Lung (tissue), 12 donors: ENCODE data around the gene C2orf42. TPM values are rescaled to one million over a fixed set of nuclear protein-coding genes. Genes with fewer than 3 reads are reported as not detected.

ENCODE experiments used
- ATAC-seq: fragments of 200-7000 bp; cut with Tn5 transposase; one replicate; pipeline ENCODE4 v1.9.1; 2020; ENCODE audit warnings: moderate number of reproducible peaks; ENCODE audit not compliant: insufficient read depth, low FRiP score
- DNase-seq, 3 donors: peaks; one replicate each; pipeline ENCODE4 v3.0.0-alpha.2; 2013 to 2017
- H3K27ac ChIP-seq, 2 donors: one replicate each; pipeline ENCODE4 v1.5.1; 2013; ENCODE audit warnings: mild to moderate bottlenecking in 2 of 2, moderate library complexity in 2 of 2, control low read depth in 1 of 2, inconsistent platforms in 1 of 2, low read depth in 1 of 2, low read length in 1 of 2
- H3K27me3 ChIP-seq, 3 donors: one replicate each; pipeline ENCODE4 v1.5.1; 2013; ENCODE audit warnings: low read length in 2 of 3; ENCODE audit not compliant: control insufficient read depth in 3 of 3, insufficient read depth in 3 of 3
- H3K36me3 ChIP-seq, 4 donors: one replicate each; pipeline ENCODE4 v1.5.1; 2013; ENCODE audit warnings: low read length in 4 of 4, mild to moderate bottlenecking in 1 of 4, moderate library complexity in 1 of 4; ENCODE audit not compliant: control insufficient read depth in 4 of 4, insufficient read depth in 4 of 4
- H3K4me1 ChIP-seq, 5 donors: one replicate each; pipeline ENCODE4 v1.5.1; 2013; ENCODE audit warnings: low read length in 5 of 5, mild to moderate bottlenecking in 2 of 5, moderate library complexity in 1 of 5; ENCODE audit not compliant: control insufficient read depth in 5 of 5, insufficient read depth in 5 of 5
- H3K4me3 ChIP-seq: one replicate; pipeline ENCODE4 v1.5.1; 2013; ENCODE audit warnings: mild to moderate bottlenecking, control low read depth, moderate library complexity
- H3K9ac ChIP-seq, 2 donors: one replicate each; pipeline ENCODE4 v1.5.1; 2013; ENCODE audit warnings: low read length in 2 of 2, control low read depth in 1 of 2; ENCODE audit not compliant: insufficient read depth in 1 of 2
- H3K9me3 ChIP-seq, 4 donors: one replicate each; pipeline ENCODE4 v1.5.1; 2013; ENCODE audit warnings: low read length in 3 of 4, mild to moderate bottlenecking in 1 of 4, moderate library complexity in 1 of 4; ENCODE audit not compliant: control insufficient read depth in 4 of 4, insufficient read depth in 3 of 4
- WGBS, 2 donors: extraction: QIAGEN DNeasy Blood & Tissue Kit; methylation state at CpG; one replicate each; pipeline ENCODE4 v1.1.7; 2013; 5-methylcytosine and 5-hydroxymethylcytosine counted together
- polyA plus RNA-seq, 2 donors: library from polyadenylated mRNA; stranded (reverse); fragments of 200-250 nt; gene quantifications; one replicate each; pipeline ENCODE4 v1.2.1, GENCODE V29; 2013
- total RNA-seq, 2 donors: library from RNA; depleted of rRNA in 1 of 2; stranded (reverse); fragments of >200 nt in 1 of 2; gene quantifications; one replicate each; pipeline ENCODE4 v1.2.1, GENCODE V29; 2014 to 2021
- TF ChIP-seq, protein P1 (sequence below): IDR thresholded peaks from 2 replicates; pipeline ENCODE4 v1.5.1; 2012; ENCODE audit warnings: mild to moderate bottlenecking; ENCODE audit errors: control extremely low read depth, extremely low read depth
- donor health status: control.
- donor health status: control.
- donor health status: Bipolar disorder and iron deficiency.
- donor health status: healthy.
- donor health status: DM: yes; HTN: yes; CAD: no.

The C2orf42 gene
- total and polyA plus RNA-seq, 4 donors, result 4.3 to 15.0 (median 9.3) TPM

DNA sequence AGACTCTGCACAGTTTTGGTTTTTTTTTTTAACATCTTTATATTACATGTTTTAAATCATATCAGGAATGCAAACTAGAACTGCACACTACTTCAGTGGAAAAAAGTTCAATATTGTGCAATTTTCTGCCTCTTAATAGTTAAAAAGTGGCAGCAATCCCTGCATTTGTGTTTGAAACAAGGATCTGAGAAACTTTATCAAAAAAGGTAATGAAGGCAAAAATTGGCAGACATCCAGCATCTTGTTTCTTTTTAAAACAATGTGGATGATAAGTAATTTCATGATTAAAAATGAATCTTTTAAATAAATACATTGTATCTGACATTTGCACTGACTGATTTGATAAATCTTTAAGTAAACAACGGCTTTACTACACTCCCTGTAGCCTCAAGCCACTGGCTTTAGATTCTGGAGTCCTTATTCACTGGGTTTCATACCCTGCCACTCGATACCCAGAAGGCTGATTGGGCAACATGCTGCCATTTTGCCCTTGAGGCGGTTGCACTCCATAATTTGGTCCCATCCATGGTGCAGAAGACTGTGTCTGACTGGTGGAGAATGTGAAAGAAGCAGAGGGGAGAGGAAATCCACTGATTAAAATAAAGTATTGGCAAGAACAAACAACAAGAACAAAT, 21.6 kb upstream of the C2orf42 start:
- no peak for ATAC-seq
- Histone ChIP-seq H3K27ac (no peak overlapping the region), H3K9me3 (no peaks in the 10 kb centered on the region), H3K9ac (no peak overlapping the region), H3K4me1 (no peaks in the 10 kb centered on the region), H3K4me3 (no peak overlapping the region), H3K36me3 (peaks cover 10 to 29% (median 20%) of the 10 kb centered on the region in 4 donors), H3K27me3 (no peaks in the 10 kb centered on the region)
- DNase-seq, result peak in 2 of 3 donors; percentile 27 to 39
- WGBS, 2 donors, result 84 to 86% methylated on average over 3 of the region's 3 CpGs
- TF ChIP-seq, protein P1, sequence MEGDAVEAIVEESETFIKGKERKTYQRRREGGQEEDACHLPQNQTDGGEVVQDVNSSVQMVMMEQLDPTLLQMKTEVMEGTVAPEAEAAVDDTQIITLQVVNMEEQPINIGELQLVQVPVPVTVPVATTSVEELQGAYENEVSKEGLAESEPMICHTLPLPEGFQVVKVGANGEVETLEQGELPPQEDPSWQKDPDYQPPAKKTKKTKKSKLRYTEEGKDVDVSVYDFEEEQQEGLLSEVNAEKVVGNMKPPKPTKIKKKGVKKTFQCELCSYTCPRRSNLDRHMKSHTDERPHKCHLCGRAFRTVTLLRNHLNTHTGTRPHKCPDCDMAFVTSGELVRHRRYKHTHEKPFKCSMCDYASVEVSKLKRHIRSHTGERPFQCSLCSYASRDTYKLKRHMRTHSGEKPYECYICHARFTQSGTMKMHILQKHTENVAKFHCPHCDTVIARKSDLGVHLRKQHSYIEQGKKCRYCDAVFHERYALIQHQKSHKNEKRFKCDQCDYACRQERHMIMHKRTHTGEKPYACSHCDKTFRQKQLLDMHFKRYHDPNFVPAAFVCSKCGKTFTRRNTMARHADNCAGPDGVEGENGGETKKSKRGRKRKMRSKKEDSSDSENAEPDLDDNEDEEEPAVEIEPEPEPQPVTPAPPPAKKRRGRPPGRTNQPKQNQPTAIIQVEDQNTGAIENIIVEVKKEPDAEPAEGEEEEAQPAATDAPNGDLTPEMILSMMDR, result no peak

DNA sequence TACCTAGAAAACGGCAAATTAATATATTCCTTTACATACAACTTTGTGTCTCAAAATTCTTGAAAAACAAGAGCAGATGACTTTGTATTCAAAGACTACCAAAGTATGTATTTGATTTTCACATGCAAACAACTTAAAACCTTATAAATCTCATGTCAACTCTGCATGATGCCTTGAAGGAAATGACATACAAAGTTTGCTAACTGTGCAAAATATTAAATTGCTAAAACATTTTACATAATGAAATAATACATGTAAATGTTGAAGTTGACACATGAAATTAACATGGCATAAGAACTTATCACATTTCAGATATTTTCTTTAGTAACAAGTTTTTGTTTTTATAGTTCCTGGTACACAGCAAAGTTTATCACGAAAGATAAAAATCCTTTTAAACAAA, 20.8 kb upstream of the C2orf42 start:
- no peak overlapping the region for H3K4me3 ChIP-seq
- no peak overlapping the region for H3K27ac ChIP-seq
- no peaks in the 10 kb centered on the region for H3K4me1 ChIP-seq
- TF ChIP-seq, protein P1, result no peak
- no peaks in the 10 kb centered on the region for H3K9me3 ChIP-seq
- DNase-seq (no peak), ATAC-seq (no peak)
- 82 to 83% methylated on average over 2 of the region's 2 CpGs for WGBS, 2 donors
- H3K9ac ChIP-seq, result no peak overlapping the region
- H3K27me3 ChIP-seq, result no peaks in the 10 kb centered on the region
- peaks cover 9 to 27% (median 18%) of the 10 kb centered on the region in 4 donors for H3K36me3 ChIP-seq

DNA sequence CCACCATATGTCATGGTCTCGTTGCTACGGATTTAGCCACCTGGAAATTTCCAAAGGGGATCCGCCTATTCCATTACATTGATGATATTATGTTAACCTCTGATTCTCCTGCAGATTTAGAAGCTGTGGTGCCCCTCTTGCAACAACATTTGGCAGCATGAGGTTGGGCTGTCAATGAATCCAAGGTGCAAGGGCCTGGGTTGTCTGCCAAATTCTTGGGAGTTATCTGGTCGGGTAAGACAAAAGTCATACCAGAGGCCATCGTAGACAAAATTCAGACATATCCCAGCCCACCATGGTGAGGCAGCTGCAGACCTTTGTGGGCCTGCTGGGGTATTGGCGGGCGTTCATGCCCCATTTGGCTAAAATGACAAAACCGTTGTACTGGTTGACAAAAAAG, 13.6 kb upstream of the C2orf42 start:
- ATAC-seq (no peak), DNase-seq (no peak)
- Histone ChIP-seq H3K4me3 (no peak overlapping the region), H3K4me1 (no peaks in the 10 kb centered on the region), H3K27me3 (no peaks in the 10 kb centered on the region), H3K36me3 (peaks cover 0 to 5% (median 1%) of the 10 kb centered on the region in 4 donors), H3K27ac (no peak overlapping the region), H3K9me3 (no peaks in the 10 kb centered on the region), H3K9ac (no peak overlapping the region)
- TF ChIP-seq, protein P1, result no peak
- WGBS, 2 donors, result 93% methylated on average over 8 of the region's 8 CpGs

DNA sequence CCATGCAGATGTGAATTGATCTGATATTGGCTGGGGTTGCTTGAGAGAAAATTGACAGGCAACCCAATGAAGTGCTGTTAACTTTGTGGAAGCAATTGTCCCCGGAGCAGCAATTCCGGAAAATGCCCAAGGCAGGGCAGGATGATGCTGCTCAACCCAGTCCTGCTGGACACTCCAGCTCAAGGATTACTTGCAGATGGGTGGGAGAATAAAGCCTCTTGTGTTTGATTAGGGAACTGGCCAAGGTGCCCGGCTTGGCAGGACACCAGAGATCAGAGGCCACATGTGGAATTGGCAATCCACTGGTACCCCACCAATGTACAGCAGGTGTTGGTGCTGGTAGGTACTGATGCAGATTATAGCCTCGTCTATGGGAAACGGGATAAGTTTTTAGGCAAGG, 12.3 kb upstream of the C2orf42 start:
- no peaks in the 10 kb centered on the region for H3K27me3 ChIP-seq
- H3K27ac ChIP-seq, result no peak overlapping the region
- TF ChIP-seq, protein P1, result no peak
- H3K9me3 ChIP-seq, result no peaks in the 10 kb centered on the region
- 73 to 82% methylated on average over 5 of the region's 5 CpGs for WGBS, 2 donors
- no peaks in the 10 kb centered on the region for H3K4me1 ChIP-seq
- ATAC-seq, result no peak
- no peak overlapping the region for H3K4me3 ChIP-seq
- H3K9ac ChIP-seq, result no peak overlapping the region
- H3K36me3 ChIP-seq, result peaks cover 0 to 2% (median 0%) of the 10 kb centered on the region in 4 donors
- DNase-seq, result no peak
